ENCODE results near the gene HOXD8.

HOXD8 gene

DNA sequence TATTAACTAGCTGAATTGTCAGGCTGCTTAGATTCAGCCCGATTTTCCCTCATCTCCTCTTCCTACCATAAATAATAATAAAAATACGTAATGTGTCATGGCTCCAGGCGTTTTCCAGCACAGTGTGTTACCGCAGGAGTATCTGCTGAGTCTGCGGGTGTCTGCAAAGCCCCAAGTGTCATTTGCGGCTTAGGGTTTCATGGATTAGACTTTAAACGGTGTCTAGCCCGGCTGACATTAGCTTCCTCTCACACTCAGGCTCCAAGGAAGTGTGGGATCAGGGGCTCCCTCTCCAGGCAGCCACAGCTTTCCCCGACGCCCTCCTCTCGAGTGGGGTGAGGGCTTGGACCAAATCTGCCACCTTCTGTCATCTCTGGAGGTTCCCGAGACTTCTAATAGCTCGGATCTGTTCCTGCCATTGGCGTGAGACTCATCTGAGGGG is 44.9 kb downstream of the HOXD8 start:
- Histone ChIP-seq H3K9ac (ENCODE audit: low read length) (no peak overlapping the region), H4K20me1 (ENCODE audit: low read depth, low read length) (no peaks in the 10 kb centered on the region), H3K79me2 (ENCODE audit: insufficient read depth, low read length) (no peaks in the 10 kb centered on the region), H3K9me2 (replicated peaks; ENCODE audit: insufficient read depth, low read length) (no peaks in the 10 kb centered on the region), H2AFZ (ENCODE audit: low read depth, low read length, severe bottlenecking) (peak overlapping the region; percentile 26), H3K4me2 (ENCODE audit: low read depth, low read length, poor library complexity, severe bottlenecking) (no peak overlapping the region), H3K4me3 (ENCODE audit: insufficient read depth, low read length, poor library complexity, severe bottlenecking) (no peak overlapping the region), H3K27me3 (ENCODE audit: low read length) (no peaks in the 10 kb centered on the region), H3K36me3 (ENCODE audit: low read length) (no peaks in the 10 kb centered on the region), H3F3A (ENCODE audit: insufficient read depth) (no peaks in the 10 kb centered on the region), H3K27ac (ENCODE audit: low read depth, low read length) (no peak overlapping the region), H3K9me3 (ENCODE audit: insufficient read depth, low read length) (no peaks in the 10 kb centered on the region)
- TF ChIP-seq EZH2phosphoT487 (conservative IDR thresholded peaks at IDR 0.05; ENCODE audit: low read length), result no peak
- TF ChIP-seq, protein P1, sequence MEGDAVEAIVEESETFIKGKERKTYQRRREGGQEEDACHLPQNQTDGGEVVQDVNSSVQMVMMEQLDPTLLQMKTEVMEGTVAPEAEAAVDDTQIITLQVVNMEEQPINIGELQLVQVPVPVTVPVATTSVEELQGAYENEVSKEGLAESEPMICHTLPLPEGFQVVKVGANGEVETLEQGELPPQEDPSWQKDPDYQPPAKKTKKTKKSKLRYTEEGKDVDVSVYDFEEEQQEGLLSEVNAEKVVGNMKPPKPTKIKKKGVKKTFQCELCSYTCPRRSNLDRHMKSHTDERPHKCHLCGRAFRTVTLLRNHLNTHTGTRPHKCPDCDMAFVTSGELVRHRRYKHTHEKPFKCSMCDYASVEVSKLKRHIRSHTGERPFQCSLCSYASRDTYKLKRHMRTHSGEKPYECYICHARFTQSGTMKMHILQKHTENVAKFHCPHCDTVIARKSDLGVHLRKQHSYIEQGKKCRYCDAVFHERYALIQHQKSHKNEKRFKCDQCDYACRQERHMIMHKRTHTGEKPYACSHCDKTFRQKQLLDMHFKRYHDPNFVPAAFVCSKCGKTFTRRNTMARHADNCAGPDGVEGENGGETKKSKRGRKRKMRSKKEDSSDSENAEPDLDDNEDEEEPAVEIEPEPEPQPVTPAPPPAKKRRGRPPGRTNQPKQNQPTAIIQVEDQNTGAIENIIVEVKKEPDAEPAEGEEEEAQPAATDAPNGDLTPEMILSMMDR (IDR thresholded peaks at IDR 0.05; ENCODE audit: insufficient read depth, low read length, poor library complexity, severe bottlenecking), result no peak

DNA sequence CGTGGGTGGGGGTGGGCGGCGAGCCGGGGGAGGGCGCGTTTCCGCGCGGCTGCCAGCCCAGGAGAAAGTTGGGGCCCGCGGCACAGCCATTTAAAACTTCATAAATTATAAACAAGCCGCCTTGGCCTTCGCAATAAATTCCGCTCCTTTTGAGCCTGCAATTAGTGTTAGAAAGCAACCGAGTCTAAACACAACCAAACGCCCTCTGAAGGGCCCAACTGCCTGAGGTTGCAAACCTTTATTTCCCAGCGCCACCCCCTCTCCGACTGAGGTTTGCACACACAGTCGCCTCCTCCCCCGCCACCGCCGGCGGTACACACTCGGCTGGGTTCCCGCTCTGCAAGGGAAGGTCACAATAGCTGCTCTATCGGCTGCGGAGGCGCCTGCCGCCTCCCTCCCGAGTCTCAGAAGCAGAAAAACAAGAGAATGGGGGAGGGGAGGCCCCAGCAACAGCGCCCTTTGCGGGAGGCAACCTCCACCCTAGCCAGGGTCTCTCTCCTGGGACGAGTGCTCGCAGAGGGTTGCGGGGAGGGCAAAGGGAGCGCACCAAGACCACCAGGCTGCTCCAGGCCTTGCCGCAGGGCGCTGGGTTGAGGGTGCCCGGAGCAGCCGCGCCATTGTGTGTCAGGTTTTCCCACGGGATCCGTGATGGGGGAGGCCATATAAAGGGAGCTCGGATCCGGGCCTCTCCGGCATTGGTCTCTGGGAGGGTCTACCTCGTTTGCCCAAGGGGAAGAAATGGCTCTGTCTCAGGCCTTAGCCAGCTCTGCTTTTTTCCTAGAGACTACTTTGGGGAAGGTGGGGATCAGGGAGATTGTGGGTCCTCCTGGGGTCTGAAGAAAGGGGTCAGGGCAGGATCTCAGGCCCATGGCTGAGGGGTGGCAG is 45.6 kb downstream of the HOXD8 start:
- no peaks in the 10 kb centered on the region for H3K36me3 ChIP-seq (ENCODE audit: low read length)
- H3K4me2 ChIP-seq (ENCODE audit: low read depth, low read length, poor library complexity, severe bottlenecking), result no peak overlapping the region
- H3F3A ChIP-seq (ENCODE audit: insufficient read depth), result no peaks in the 10 kb centered on the region
- no peaks in the 10 kb centered on the region for H3K9me3 ChIP-seq (ENCODE audit: insufficient read depth, low read length)
- H3K27ac ChIP-seq (ENCODE audit: low read depth, low read length), result no peak overlapping the region
- no peaks in the 10 kb centered on the region for H3K27me3 ChIP-seq (ENCODE audit: low read length)
- no peak overlapping the region for H3K9ac ChIP-seq (ENCODE audit: low read length)
- no peak overlapping the region for H2AFZ ChIP-seq (ENCODE audit: low read depth, low read length, severe bottlenecking)
- H3K79me2 ChIP-seq (ENCODE audit: insufficient read depth, low read length), result no peaks in the 10 kb centered on the region
- H3K4me3 ChIP-seq (ENCODE audit: insufficient read depth, low read length, poor library complexity, severe bottlenecking), result no peak overlapping the region
- no peaks in the 10 kb centered on the region for H3K9me2 ChIP-seq (replicated peaks; ENCODE audit: insufficient read depth, low read length)
- no peak for TF ChIP-seq EZH2phosphoT487 (conservative IDR thresholded peaks at IDR 0.05; ENCODE audit: low read length)
- TF ChIP-seq, protein P1 (IDR thresholded peaks at IDR 0.05; ENCODE audit: insufficient read depth, low read length, poor library complexity, severe bottlenecking), result no peak
- H4K20me1 ChIP-seq (ENCODE audit: low read depth, low read length), result no peaks in the 10 kb centered on the region

DNA sequence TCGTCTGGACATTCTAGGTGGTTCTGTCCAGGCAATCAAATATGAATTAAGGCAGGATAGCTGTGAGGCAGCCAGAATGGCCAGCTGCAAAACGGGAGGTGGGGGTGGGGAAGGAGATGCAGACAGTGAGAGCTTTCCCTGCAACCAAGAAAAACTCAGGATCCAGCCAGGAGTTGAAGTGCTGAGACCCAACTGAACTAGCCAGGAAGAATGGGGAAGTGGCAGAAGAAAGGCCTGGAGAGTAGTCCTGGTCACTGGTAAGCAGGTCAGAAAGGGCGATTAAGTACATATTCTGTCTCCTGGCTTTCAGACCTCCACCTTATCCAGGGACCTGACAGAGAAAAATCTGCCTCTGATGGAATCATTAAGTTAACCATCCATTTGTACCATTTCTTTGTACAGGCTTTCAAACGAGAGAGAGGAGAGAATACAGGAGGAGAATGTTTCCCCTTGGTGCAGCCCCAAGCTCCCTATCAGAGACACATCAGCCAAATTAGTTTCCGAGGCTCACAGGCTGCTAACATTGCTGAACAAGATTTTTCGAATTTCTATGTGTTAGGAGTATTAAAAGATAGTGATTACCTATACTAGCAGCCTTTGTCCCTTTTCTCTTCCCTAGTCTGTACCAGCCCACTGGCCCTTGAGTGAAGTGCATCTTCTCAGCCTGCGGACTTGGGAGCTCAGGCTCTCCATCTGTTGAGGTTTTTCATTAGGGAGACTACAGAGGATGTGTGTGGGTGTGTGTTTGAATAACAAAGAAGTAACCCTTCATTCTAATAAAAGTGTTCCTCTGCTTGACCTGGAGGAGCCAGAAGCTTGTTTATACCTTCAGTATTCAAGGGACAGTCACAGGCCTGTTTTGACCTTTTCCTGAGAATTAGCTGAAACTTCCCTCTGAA is 46.5 kb downstream of the HOXD8 start:
- Histone ChIP-seq H3K4me2 (ENCODE audit: low read depth, low read length, poor library complexity, severe bottlenecking) (no peak overlapping the region), H3K27me3 (ENCODE audit: low read length) (no peaks in the 10 kb centered on the region), H4K20me1 (ENCODE audit: low read depth, low read length) (no peaks in the 10 kb centered on the region), H3K79me2 (ENCODE audit: insufficient read depth, low read length) (no peaks in the 10 kb centered on the region), H3K36me3 (ENCODE audit: low read length) (no peaks in the 10 kb centered on the region), H3K4me3 (ENCODE audit: insufficient read depth, low read length, poor library complexity, severe bottlenecking) (no peak overlapping the region), H3K9ac (ENCODE audit: low read length) (no peak overlapping the region), H2AFZ (ENCODE audit: low read depth, low read length, severe bottlenecking) (no peak overlapping the region), H3F3A (ENCODE audit: insufficient read depth) (no peaks in the 10 kb centered on the region), H3K27ac (ENCODE audit: low read depth, low read length) (no peak overlapping the region), H3K9me3 (ENCODE audit: insufficient read depth, low read length) (no peaks in the 10 kb centered on the region), H3K9me2 (replicated peaks; ENCODE audit: insufficient read depth, low read length) (no peaks in the 10 kb centered on the region)
- TF ChIP-seq, protein P1 (IDR thresholded peaks at IDR 0.05; ENCODE audit: insufficient read depth, low read length, poor library complexity, severe bottlenecking), result no peak
- TF ChIP-seq EZH2phosphoT487 (conservative IDR thresholded peaks at IDR 0.05; ENCODE audit: low read length), result no peak
